ENCODE data around the gene SPATA3. TPM values are rescaled to one million over a fixed set of nuclear protein-coding genes. Genes with fewer than 3 reads are reported as not detected.

SPATA3 gene
- polyA plus RNA-seq, 2 of the 4 experiments (the other 2 are of a cell fraction) = not detected

DNA sequence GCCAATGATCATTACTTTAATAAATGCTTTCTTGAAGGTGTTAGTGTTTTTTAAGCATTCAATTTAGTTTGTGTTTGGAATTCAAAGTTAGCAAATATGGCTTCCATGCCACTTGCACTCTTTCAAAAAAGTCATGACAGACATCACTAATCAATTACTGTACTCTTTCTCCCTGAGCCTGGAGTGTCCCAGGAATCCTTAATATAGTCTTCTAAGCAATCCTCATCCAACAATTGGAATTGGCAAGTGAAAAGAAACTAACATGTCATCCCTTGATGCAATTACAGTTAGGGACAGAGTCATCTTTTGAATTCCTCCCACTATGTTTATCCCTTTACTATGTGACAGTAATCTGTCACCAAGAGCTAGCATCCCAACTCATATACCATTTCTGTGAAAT lies 41.2 kb upstream of the SPATA3 start:
- FAIRE-seq (no peak), ATAC-seq (no peak), DNase-seq (ENCODE audit: low read depth in 1 of 2, low spot score in 1 of 2) (no peak)
- no peak for TF ChIP-seq BHLHE40 (IDR thresholded peaks at IDR 0.05; ENCODE audit: low read depth, low read length)
- TF ChIP-seq, protein P1, sequence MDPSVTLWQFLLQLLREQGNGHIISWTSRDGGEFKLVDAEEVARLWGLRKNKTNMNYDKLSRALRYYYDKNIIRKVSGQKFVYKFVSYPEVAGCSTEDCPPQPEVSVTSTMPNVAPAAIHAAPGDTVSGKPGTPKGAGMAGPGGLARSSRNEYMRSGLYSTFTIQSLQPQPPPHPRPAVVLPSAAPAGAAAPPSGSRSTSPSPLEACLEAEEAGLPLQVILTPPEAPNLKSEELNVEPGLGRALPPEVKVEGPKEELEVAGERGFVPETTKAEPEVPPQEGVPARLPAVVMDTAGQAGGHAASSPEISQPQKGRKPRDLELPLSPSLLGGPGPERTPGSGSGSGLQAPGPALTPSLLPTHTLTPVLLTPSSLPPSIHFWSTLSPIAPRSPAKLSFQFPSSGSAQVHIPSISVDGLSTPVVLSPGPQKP (IDR thresholded peaks at IDR 0.05; ENCODE audit: low read depth, low read length) = no peak
- TF ChIP-seq TP53 (CRISPR knock-in tag; IDR thresholded peaks at IDR 0.05) = no peak
- TF ChIP-seq MAX (IDR thresholded peaks at IDR 0.05) = no peak
- TF ChIP-seq EP300 (IDR thresholded peaks at IDR 0.05) = no peak
- TF ChIP-seq NR3C1 (IDR thresholded peaks at IDR 0.05) = no peak
- TF ChIP-seq RCOR1 (IDR thresholded peaks at IDR 0.05; ENCODE audit: low read depth, low read length) = no peak
- TF ChIP-seq GATA3 (IDR thresholded peaks at IDR 0.05; ENCODE audit: borderline replicate concordance) = no peak
- TF ChIP-seq CBX8 (IDR thresholded peaks at IDR 0.05) = no peak
- TF ChIP-seq CTCF (IDR thresholded peaks at IDR 0.05) = no peak
- TF ChIP-seq HDAC2 (IDR thresholded peaks at IDR 0.05) = no peak
- no peak for TF ChIP-seq RFX5 (IDR thresholded peaks at IDR 0.05)
- ChIA-PET POLR2A (no interaction called here), CTCF (interaction anchor here (1.0 to 1.7 kb wide), 2 partner anchors 33 to 52 kb away, joined by 3 to 5 read pairs; no protein-coding TSS in a partner anchor)
- H3K4me3 ChIP-seq = no peak overlapping the region
- H3K4me2 ChIP-seq = no peak overlapping the region
- H3K4me1 ChIP-seq = 0 out of 3 replicates have a peak, but pooled peaks cover 4% of the 10 kb centered on the region
- no peak overlapping the region for H3K27ac ChIP-seq
- no peaks in the 10 kb centered on the region for H3K9me3 ChIP-seq

DNA sequence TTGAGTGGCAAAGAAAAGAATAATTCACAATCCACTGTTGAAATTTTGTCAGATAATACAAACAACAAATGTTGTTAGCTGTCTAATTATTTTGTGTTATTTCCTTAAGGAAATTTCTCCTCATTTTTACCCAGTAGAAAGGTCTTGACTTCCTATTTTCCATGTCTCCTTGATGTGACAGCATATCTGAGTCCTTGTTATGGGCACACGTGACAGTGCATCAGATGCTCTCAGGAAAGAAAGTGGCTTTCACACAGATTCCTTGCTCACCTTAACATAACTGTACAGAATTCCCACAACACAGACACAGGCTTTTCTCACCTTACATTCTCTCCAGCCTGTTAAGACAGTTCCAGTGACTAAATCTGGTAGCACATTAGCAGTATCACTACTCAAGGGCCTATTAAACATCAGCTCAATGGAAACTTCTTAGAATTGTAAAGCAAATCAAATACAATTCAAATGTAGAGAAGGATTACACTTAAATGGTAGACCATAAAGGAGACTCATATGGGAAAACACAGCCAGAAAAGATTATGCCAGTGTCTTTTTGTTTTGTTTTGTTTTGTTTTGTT lies 40.7 kb upstream of the SPATA3 start:
- ATAC-seq = no peak
- Histone ChIP-seq H3K4me2 (no peak overlapping the region), H3K4me3 (no peak overlapping the region), H3K4me1 (0 out of 3 replicates have a peak, but pooled peaks cover 4% of the 10 kb centered on the region), H3K9me3 (no peaks in the 10 kb centered on the region), H3K27ac (no peak overlapping the region)
- TF ChIP-seq CBX8 (IDR thresholded peaks at IDR 0.05) (no peak), RFX5 (IDR thresholded peaks at IDR 0.05) (no peak), POLR2AphosphoS2 (conservative IDR thresholded peaks at IDR 0.05; ENCODE audit: low read length) (no peak), EHF (CRISPR knock-in tag; IDR thresholded peaks at IDR 0.05) (no peak), MAFK (IDR thresholded peaks at IDR 0.05; ENCODE audit: partially characterized antibody) (no peak), ESRRA (IDR thresholded peaks at IDR 0.05; ENCODE audit: borderline replicate concordance, low read length) (no peak), FOSB (CRISPR knock-in tag; IDR thresholded peaks at IDR 0.05) (no peak), EP300 (IDR thresholded peaks at IDR 0.05) (no peak), POLR2A (IDR thresholded peaks at IDR 0.05; ENCODE audit: low read length) (no peak)
- no peak for DNase-seq (ENCODE audit: low read depth in 1 of 2, low spot score in 1 of 2)
- ChIA-PET CTCF (interaction anchor here (0.6 to 1.0 kb wide), 2 partner anchors 53 to 165 kb away, joined by 3 read pairs; no protein-coding TSS in a partner anchor), POLR2A (no interaction called here)
- FAIRE-seq = no peak
- 54% methylated on average over 1 of the region's 1 CpG for WGBS (ENCODE audit: missing lambda C conversion rate)

GRCh38 chr2:230956827-230957755 lies 38.8 kb upstream of the SPATA3 start:
- no peaks in the 10 kb centered on the region for H3K9me3 ChIP-seq
- FAIRE-seq (no peak), ATAC-seq (peak; percentile 92 to 96), DNase-seq (ENCODE audit: low read depth in 1 of 2, low spot score in 1 of 2) (peak; percentile 60 to 73)
- TF ChIP-seq CHD2 (IDR thresholded peaks at IDR 0.05; ENCODE audit: low read length, partially characterized antibody) (peak; percentile 49), MAX (IDR thresholded peaks at IDR 0.05) (0 out of 2 replicates have a peak, but pooled peaks have one; percentile 50), E2F6 (IDR thresholded peaks at IDR 0.05; ENCODE audit: borderline replicate concordance, low read depth) (peak; percentile 46; the same call in 1 of the 2 replicates), FOSL2 (IDR thresholded peaks at IDR 0.05) (no peak), FOSL2 (CRISPR knock-in tag; IDR thresholded peaks at IDR 0.05) (peak; percentile 53), CHD4 (IDR thresholded peaks at IDR 0.05; ENCODE audit: borderline replicate concordance) (no peak), MAFK (IDR thresholded peaks at IDR 0.05; ENCODE audit: partially characterized antibody) (peak; percentile 25)
- H3K4me2 ChIP-seq = peak overlapping the region; percentile 70
- ChIA-PET POLR2A (no interaction called here), CTCF (no interaction called here)
- H3K4me3 ChIP-seq = peak overlapping the region; percentile 43
- 15% methylated on average over 34 of the region's 43 CpGs for WGBS (ENCODE audit: missing lambda C conversion rate)
- H3K4me1 ChIP-seq = 0 out of 3 replicates have a peak, but pooled peaks cover 4% of the 10 kb centered on the region
- H3K27ac ChIP-seq = peak overlapping the region; percentile 13 to 58; a peak in 3 of 6 replicates
